ENCODE data around the gene CCDC170. TPM values are rescaled to one million over a fixed set of nuclear protein-coding genes. Genes with fewer than 3 reads are reported as not detected.

CCDC170 gene
- polyA plus RNA-seq, 1 of the 3 experiments (the other 2 are of a cell fraction): not detected

DNA sequence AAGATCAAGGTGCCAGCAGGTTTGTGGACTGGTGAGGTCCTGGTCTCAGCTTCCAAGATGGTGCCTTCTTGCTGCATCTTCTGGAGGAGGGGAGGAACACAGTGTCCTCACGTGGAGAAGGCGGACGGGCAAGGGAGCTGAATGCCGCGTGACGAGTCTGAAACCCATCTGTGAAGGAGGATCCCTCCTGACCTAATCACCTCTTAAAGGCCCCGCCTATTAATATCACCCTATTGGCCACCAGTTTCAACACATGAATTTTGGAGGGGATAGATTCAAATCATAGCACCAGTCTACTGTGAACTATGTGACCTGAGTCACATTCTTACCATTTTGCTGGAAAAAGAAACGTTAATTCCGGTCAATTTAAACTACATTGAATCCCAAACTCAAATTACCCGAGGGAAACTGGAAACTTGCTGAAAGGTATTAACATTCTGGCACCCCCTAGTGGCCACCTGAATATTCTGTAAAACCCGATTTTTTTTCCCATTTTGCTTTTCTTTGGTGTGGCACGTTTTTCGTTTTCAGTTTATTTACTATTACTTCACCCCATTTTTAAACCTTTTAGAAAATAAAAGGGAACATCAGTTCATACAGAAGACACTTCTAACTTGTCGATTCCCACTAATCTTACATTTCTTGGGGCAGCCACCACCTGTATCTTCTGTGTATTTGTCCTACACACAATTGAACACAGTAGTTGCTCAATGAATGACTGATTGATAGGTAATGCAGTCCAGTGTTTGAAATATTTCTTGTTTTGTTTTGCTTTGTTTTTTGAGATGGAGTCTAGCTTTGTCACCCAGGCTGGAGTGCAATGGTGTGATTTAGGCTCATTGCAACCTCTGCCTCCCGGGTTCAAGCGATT lies 17.9 kb upstream of the CCDC170 start:
- WGBS (ENCODE audit: low lambda C conversion rate): 53% methylated on average over 16 of the region's 16 CpGs
- H3F3A ChIP-seq (replicated peaks; ENCODE audit: insufficient read depth): peaks cover 4% of the 10 kb centered on the region
- H3K36me3 ChIP-seq (replicated peaks in 1 of 2; ENCODE audit: control insufficient read depth in 1 of 2, insufficient read depth in 2 of 2, low read length in 1 of 2): no peaks in the 10 kb centered on the region
- H3K27me3 ChIP-seq (ENCODE audit: insufficient read depth): no peaks in the 10 kb centered on the region
- peak; percentile 56 for DNase-seq
- H2AFZ ChIP-seq (ENCODE audit: low read depth): no peak overlapping the region
- no peaks in the 10 kb centered on the region for H3K4me1 ChIP-seq (ENCODE audit: control insufficient read depth in 1 of 2, insufficient read depth in 2 of 2, low read depth in 1 of 2, low read length in 1 of 2)
- H3K4me2 ChIP-seq: no peak overlapping the region
- CTCF ChIA-PET: interaction anchor here (0.7 to 1.2 kb wide), 8 partner anchors 9 to 70 kb away, joined by 3 to 5 read pairs (median 4); no protein-coding TSS in a partner anchor
- no peaks in the 10 kb centered on the region for H3K79me2 ChIP-seq (ENCODE audit: insufficient read depth)
- H4K20me1 ChIP-seq (ENCODE audit: insufficient read depth): no peaks in the 10 kb centered on the region
- POLR2A ChIA-PET: no interaction called here
- H3K27ac ChIP-seq (ENCODE audit: low read depth in 2 of 2, low read length in 1 of 2): no peak overlapping the region
- TF ChIP-seq, protein P1, sequence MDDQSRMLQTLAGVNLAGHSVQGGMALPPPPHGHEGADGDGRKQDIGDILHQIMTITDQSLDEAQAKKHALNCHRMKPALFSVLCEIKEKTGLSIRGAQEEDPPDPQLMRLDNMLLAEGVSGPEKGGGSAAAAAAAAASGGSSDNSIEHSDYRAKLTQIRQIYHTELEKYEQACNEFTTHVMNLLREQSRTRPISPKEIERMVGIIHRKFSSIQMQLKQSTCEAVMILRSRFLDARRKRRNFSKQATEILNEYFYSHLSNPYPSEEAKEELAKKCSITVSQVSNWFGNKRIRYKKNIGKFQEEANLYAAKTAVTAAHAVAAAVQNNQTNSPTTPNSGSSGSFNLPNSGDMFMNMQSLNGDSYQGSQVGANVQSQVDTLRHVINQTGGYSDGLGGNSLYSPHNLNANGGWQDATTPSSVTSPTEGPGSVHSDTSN (IDR thresholded peaks at IDR 0.05): no peak
- TF ChIP-seq, protein P2, sequence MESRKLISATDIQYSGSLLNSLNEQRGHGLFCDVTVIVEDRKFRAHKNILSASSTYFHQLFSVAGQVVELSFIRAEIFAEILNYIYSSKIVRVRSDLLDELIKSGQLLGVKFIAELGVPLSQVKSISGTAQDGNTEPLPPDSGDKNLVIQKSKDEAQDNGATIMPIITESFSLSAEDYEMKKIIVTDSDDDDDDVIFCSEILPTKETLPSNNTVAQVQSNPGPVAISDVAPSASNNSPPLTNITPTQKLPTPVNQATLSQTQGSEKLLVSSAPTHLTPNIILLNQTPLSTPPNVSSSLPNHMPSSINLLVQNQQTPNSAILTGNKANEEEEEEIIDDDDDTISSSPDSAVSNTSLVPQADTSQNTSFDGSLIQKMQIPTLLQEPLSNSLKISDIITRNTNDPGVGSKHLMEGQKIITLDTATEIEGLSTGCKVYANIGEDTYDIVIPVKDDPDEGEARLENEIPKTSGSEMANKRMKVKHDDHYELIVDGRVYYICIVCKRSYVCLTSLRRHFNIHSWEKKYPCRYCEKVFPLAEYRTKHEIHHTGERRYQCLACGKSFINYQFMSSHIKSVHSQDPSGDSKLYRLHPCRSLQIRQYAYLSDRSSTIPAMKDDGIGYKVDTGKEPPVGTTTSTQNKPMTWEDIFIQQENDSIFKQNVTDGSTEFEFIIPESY (IDR thresholded peaks at IDR 0.05; ENCODE audit: borderline replicate concordance, low read depth): no peak
- TF ChIP-seq, protein P3, sequence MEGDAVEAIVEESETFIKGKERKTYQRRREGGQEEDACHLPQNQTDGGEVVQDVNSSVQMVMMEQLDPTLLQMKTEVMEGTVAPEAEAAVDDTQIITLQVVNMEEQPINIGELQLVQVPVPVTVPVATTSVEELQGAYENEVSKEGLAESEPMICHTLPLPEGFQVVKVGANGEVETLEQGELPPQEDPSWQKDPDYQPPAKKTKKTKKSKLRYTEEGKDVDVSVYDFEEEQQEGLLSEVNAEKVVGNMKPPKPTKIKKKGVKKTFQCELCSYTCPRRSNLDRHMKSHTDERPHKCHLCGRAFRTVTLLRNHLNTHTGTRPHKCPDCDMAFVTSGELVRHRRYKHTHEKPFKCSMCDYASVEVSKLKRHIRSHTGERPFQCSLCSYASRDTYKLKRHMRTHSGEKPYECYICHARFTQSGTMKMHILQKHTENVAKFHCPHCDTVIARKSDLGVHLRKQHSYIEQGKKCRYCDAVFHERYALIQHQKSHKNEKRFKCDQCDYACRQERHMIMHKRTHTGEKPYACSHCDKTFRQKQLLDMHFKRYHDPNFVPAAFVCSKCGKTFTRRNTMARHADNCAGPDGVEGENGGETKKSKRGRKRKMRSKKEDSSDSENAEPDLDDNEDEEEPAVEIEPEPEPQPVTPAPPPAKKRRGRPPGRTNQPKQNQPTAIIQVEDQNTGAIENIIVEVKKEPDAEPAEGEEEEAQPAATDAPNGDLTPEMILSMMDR (IDR thresholded peaks at IDR 0.05): peak; percentile 81
- TF ChIP-seq RFX5 (IDR thresholded peaks at IDR 0.05; ENCODE audit: low read length) (no peak), RAD21 (IDR thresholded peaks at IDR 0.05; ENCODE audit: low read length) (peak; percentile 67), TCF12 (IDR thresholded peaks at IDR 0.05) (no peak)
- no peak overlapping the region for H3K9ac ChIP-seq
- H3K4me3 ChIP-seq (ENCODE audit: low read depth in 2 of 2, low read length in 1 of 2): peak overlapping the region in 1 of 2 experiments; percentile 14; a peak in 1 of 4 replicates
- no peaks in the 10 kb centered on the region for H3K9me3 ChIP-seq
- no peaks in the 10 kb centered on the region for H3K9me2 ChIP-seq

DNA sequence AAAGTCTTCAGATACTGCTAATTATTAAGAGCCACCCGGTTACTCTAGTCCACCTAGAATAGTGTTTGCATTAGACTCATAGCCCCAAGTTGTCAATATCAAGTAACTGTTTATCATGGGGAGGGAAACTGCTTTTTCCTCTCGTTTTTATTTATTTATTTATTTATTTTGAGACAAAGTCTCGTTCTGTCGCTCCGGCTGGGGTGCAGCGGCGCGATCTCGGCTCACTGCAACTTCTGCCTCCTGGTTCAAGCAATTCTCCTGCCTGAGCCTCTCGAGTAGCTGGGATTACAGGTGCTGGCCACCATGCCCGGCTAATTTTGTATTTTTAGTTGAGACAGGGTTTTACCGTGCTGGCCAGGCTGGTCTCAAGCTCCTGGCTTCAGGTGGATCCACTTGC lies 16.1 kb upstream of the CCDC170 start:
- Histone ChIP-seq H4K20me1 (ENCODE audit: insufficient read depth) (no peaks in the 10 kb centered on the region), H3K79me2 (ENCODE audit: insufficient read depth) (no peaks in the 10 kb centered on the region), H3K9me2 (no peaks in the 10 kb centered on the region), H3K36me3 (replicated peaks in 1 of 2; ENCODE audit: control insufficient read depth in 1 of 2, insufficient read depth in 2 of 2, low read length in 1 of 2) (no peaks in the 10 kb centered on the region), H3K9me3 (no peaks in the 10 kb centered on the region), H3K27me3 (ENCODE audit: insufficient read depth) (no peaks in the 10 kb centered on the region), H3K4me2 (no peak overlapping the region), H3K4me3 (ENCODE audit: low read depth in 2 of 2, low read length in 1 of 2) (no peak overlapping the region), H3K9ac (no peak overlapping the region), H2AFZ (ENCODE audit: low read depth) (no peak overlapping the region), H3F3A (replicated peaks; ENCODE audit: insufficient read depth) (peaks cover 4% of the 10 kb centered on the region), H3K4me1 (ENCODE audit: control insufficient read depth in 1 of 2, insufficient read depth in 2 of 2, low read depth in 1 of 2, low read length in 1 of 2) (no peaks in the 10 kb centered on the region), H3K27ac (ENCODE audit: low read depth in 2 of 2, low read length in 1 of 2) (no peak overlapping the region)
- DNase-seq: no peak
- ChIA-PET POLR2A (no interaction called here), CTCF (interaction anchor here (1.5 kb wide), 1 partner anchor 11 kb away, joined by 5 read pairs; no protein-coding TSS in a partner anchor)
- no peak for TF ChIP-seq TCF12 (IDR thresholded peaks at IDR 0.05)
- no peak for TF ChIP-seq FOXM1 (IDR thresholded peaks at IDR 0.05; ENCODE audit: low read depth)
- WGBS (ENCODE audit: low lambda C conversion rate): 89% methylated on average over 12 of the region's 12 CpGs
